CD14-positive monocyte (primary cell): Measurements from ENCODE around the gene STRIP1. TPM values are rescaled to one million over a fixed set of nuclear protein-coding genes. Genes with fewer than 3 reads are reported as not detected.
"Not testable (repeated sequence)": the region's sequence is repeated elsewhere in the genome, so short reads cannot be mapped to it uniquely, and the experiment has no call there.

ENCODE experiments used
- DNase-seq, 3 donors: peaks; one replicate each; pipeline ENCODE4 v3.0.0-alpha.2; 2011 to 2022
- H2AFZ ChIP-seq: 2 replicates; pipeline ENCODE4 v1.6.0; 2012; ENCODE audit warnings: mild to moderate bottlenecking, low read depth, low read length, inconsistent platforms; ENCODE audit not compliant: insufficient read depth, poor library complexity, severe bottlenecking
- H3K27ac ChIP-seq, 2 donors: 1 replicate in 1 of 2; 2 replicates in 1 of 2; pipeline ENCODE4 v1.5.1; 2012 to 2013; ENCODE audit warnings: low read length in 2 of 2, control low read depth in 1 of 2, inconsistent platforms in 1 of 2, low read depth in 1 of 2, mild to moderate bottlenecking in 1 of 2
- H3K27me3 ChIP-seq, 2 donors: one replicate each; pipeline versions ENCODE4 v1.6.0 to v1.6.1; 2011 to 2013; ENCODE audit warnings: low read length in 2 of 2; ENCODE audit not compliant: control insufficient read depth in 2 of 2, insufficient read depth in 2 of 2
- H3K36me3 ChIP-seq, 2 donors: replicated peaks in 1 of 2; 1 replicate in 1 of 2; 2 replicates in 1 of 2; pipeline versions ENCODE4 v1.5.1 to v1.6.1; 2012 to 2013; ENCODE audit warnings: low read length in 2 of 2, control low read depth in 1 of 2, inconsistent platforms in 1 of 2, mild to moderate bottlenecking in 1 of 2; ENCODE audit not compliant: insufficient read depth in 2 of 2, control insufficient read depth in 1 of 2
- H3K4me1 ChIP-seq, 2 donors: 1 replicate in 1 of 2; 2 replicates in 1 of 2; pipeline versions ENCODE4 v1.5.1 to v1.6.1; 2012 to 2013; ENCODE audit warnings: low read length in 2 of 2, control low read depth in 1 of 2, inconsistent platforms in 1 of 2, mild to moderate bottlenecking in 1 of 2, moderate library complexity in 1 of 2; ENCODE audit not compliant: insufficient read depth in 2 of 2, control insufficient read depth in 1 of 2
- H3K4me2 ChIP-seq: replicated peaks from 2 replicates; pipeline ENCODE3; 2012; ENCODE audit warnings: low read length, moderate library complexity, mild to moderate bottlenecking; ENCODE audit not compliant: poor library complexity, severe bottlenecking; ENCODE audit errors: extremely low read depth
- H3K4me3 ChIP-seq, 3 experiments: fragments of 200-600 bp in 1 of 3; sonication (generic) in 1 of 3; replicated peaks in 1 of 3; 1 replicate in 2 of 3; 2 replicates in 1 of 3; pipeline ENCODE4 v1.5.1; 2011 to 2013; ENCODE audit warnings: low read length in 3 of 3, mild to moderate bottlenecking in 3 of 3, control low read depth in 2 of 3, low read depth in 2 of 3, inconsistent platforms in 1 of 3, moderate library complexity in 1 of 3
- H3K79me2 ChIP-seq: 2 replicates; pipeline ENCODE4 v1.6.0; 2012; ENCODE audit warnings: mild to moderate bottlenecking, control low read depth, inconsistent platforms, low read length, moderate library complexity; ENCODE audit not compliant: insufficient read depth
- H3K9ac ChIP-seq: 2 replicates; pipeline ENCODE4 v1.6.0; 2017; ENCODE audit warnings: low read length, mild to moderate bottlenecking; ENCODE audit not compliant: insufficient read depth, poor library complexity, severe bottlenecking
- H3K9me3 ChIP-seq, 2 donors: replicated peaks in 1 of 2; 1 replicate in 1 of 2; 2 replicates in 1 of 2; pipeline versions ENCODE4 v1.5.1 to v1.6.1; 2012 to 2013; ENCODE audit warnings: low read length in 2 of 2, control low read depth in 1 of 2; ENCODE audit not compliant: control insufficient read depth in 1 of 2, insufficient read depth in 1 of 2
- H4K20me1 ChIP-seq: 2 replicates; pipeline ENCODE4 v1.6.0; 2012; ENCODE audit warnings: mild to moderate bottlenecking, low read length, control low read depth, moderate library complexity; ENCODE audit not compliant: insufficient read depth
- H3K27ac Mint-ChIP-seq, 7 donors: one replicate each; pipeline ENCODE4 v1.8.0; 2020; ENCODE audit warnings: mild to moderate bottlenecking in 7 of 7, mixed read lengths in 7 of 7, moderate library complexity in 6 of 7, inconsistent platforms in 2 of 7
- H3K27me3 Mint-ChIP-seq, 3 donors: one replicate each; pipeline ENCODE4 v1.8.0; 2021 to 2022; ENCODE audit warnings: low read depth in 3 of 3, mild to moderate bottlenecking in 3 of 3, mixed read lengths in 3 of 3, moderate library complexity in 3 of 3, inconsistent platforms in 1 of 3
- H3K36me3 Mint-ChIP-seq, 2 donors: one replicate each; pipeline ENCODE4 v1.8.0; 2020; ENCODE audit warnings: mixed read lengths in 2 of 2, inconsistent platforms in 1 of 2, mild to moderate bottlenecking in 1 of 2
- H3K4me1 Mint-ChIP-seq: one replicate; pipeline ENCODE4 v1.8.0; 2020; ENCODE audit warnings: mild to moderate bottlenecking, mixed read lengths
- H3K4me3 Mint-ChIP-seq, 2 donors: one replicate each; pipeline ENCODE4 v1.8.0; 2020; ENCODE audit warnings: mild to moderate bottlenecking in 2 of 2, mixed read lengths in 2 of 2, moderate library complexity in 1 of 2
- H3K9me3 Mint-ChIP-seq, 7 donors: one replicate each; pipeline ENCODE4 v1.8.0; 2020 to 2022; ENCODE audit warnings: mixed read lengths in 7 of 7, mild to moderate bottlenecking in 6 of 7, moderate library complexity in 6 of 7, inconsistent platforms in 2 of 7
- WGBS: methylation state at CpG from one replicate; pipeline ENCODE4 v1.1.5; 2013; ENCODE audit warnings: missing lambda C conversion rate; ENCODE audit not compliant: insufficient coverage; 5-methylcytosine and 5-hydroxymethylcytosine counted together
- intact Hi-C, 2 donors: fragments of 100-400 bp; cut with micrococcal nuclease; formaldehyde crosslinking; loops; one replicate each; pipeline versions ENCODE4 v1.15.0 to v1.15.1; 2023
- polyA plus RNA-seq, 3 donors: library from polyadenylated mRNA; depleted of rRNA in 1 of 3; unstranded in 2 of 3; stranded (reverse) in 1 of 3; fragments of 300-500 nt in 2 of 3; fragments of >200 nt in 1 of 3; fragmentation: Illumina TruSeq in 2 of 3; gene quantifications; 1 replicate in 2 of 3; 2 replicates in 1 of 3; pipeline ENCODE4 v1.2.3, GENCODE V29; 2012 to 2021
- TF ChIP-seq, protein P1 (sequence below): fragments of 200-600 bp; IDR thresholded peaks from one replicate; pipeline ENCODE4 v1.8.0; 2022; ENCODE audit warnings: antibody characterized with exemption, mild to moderate bottlenecking

STRIP1 gene
- polyA plus RNA-seq, 3 donors: 8.9 to 33.6 (median 11.0) TPM

DNA sequence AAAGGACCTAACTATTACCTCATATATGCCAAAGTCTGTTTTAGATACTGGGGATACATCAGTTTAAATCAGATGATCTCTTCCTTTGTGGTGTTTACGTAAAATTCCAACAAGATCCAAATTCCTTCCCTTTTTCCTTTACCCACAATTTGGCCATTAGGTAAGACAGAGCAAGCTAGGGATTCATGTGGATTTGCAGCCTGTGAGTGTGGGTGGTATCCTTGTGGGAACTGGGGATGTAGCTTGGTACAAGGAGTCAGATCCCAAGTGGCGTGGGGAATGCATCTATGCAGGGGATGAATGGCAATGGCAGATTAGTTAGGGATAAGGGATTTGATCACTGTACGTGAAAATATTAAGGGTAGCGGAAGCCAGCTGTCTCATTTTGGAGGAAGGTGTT, 9.8 kb upstream of the STRIP1 start:
- Histone ChIP-seq H3K4me2 (no peak overlapping the region), H3K79me2 (no peaks in the 10 kb centered on the region), H3K36me3 (peaks cover 48 to 56% of the 10 kb centered on the region in 2 donors), H3K27me3 (no peaks in the 10 kb centered on the region), H3K9ac (no peak overlapping the region), H3K27ac (no peak overlapping the region), H3K4me1 (no peaks in the 10 kb centered on the region), H3K9me3 (no peaks in the 10 kb centered on the region), H4K20me1 (no peaks in the 10 kb centered on the region), H3K4me3 (no peak overlapping the region), H2AFZ (no peak overlapping the region)
- Mint-ChIP-seq H3K27ac (peak overlapping the region in 1 of 7 donors; percentile 11), H3K4me1 (no peaks in the 10 kb centered on the region), H3K4me3 (no peak overlapping the region), H3K36me3 (peaks cover 50 to 54% of the 10 kb centered on the region in 2 donors), H3K9me3 (no peaks in the 10 kb centered on the region), H3K27me3 (peaks cover 0 to 2% (median 0%) of the 10 kb centered on the region in 3 donors)
- TF ChIP-seq, protein P1, sequence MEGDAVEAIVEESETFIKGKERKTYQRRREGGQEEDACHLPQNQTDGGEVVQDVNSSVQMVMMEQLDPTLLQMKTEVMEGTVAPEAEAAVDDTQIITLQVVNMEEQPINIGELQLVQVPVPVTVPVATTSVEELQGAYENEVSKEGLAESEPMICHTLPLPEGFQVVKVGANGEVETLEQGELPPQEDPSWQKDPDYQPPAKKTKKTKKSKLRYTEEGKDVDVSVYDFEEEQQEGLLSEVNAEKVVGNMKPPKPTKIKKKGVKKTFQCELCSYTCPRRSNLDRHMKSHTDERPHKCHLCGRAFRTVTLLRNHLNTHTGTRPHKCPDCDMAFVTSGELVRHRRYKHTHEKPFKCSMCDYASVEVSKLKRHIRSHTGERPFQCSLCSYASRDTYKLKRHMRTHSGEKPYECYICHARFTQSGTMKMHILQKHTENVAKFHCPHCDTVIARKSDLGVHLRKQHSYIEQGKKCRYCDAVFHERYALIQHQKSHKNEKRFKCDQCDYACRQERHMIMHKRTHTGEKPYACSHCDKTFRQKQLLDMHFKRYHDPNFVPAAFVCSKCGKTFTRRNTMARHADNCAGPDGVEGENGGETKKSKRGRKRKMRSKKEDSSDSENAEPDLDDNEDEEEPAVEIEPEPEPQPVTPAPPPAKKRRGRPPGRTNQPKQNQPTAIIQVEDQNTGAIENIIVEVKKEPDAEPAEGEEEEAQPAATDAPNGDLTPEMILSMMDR: no peak
- DNase-seq: no peak
- intact Hi-C loops: no loop called here
- 100% methylated on average over 3 of the region's 4 CpGs for WGBS

DNA sequence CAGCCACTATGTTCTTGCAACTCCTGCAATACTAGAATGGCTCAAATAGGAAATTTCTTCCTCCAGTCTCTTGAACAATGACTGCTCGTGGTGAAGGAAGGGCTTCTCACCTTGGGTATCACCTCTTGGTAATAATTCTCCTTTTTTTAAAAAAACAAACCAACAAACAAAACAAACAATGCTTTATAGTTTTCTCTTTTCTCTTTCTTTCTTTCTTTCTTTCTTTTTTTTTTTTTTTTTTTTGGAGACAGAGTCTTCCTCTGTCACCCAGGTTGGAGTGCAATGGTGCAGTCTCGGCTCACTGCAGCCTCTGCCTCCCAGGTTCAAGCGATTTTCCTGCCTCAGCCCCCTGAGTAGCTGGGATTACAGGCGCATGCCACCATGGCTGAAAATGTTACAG, 3.7 kb upstream of the STRIP1 start:
- not testable (repeated sequence) for H4K20me1 ChIP-seq, H3K27ac ChIP-seq, H3K9me3 ChIP-seq, DNase-seq, H3K36me3 ChIP-seq, H3K27me3 Mint-ChIP-seq, H3K36me3 Mint-ChIP-seq, H3K9ac ChIP-seq, H3K27me3 ChIP-seq, H3K9me3 Mint-ChIP-seq
- peaks cover 14 to 29% of the 10 kb centered on the region in 2 donors for H3K4me1 ChIP-seq
- peak overlapping the region in 1 of 3 experiments; percentile 36 for H3K4me3 ChIP-seq
- H3K79me2 ChIP-seq: peaks cover 12% of the 10 kb centered on the region
- Mint-ChIP-seq H3K4me3 (peak overlapping the region; percentile 75 to 84), H3K27ac (peak overlapping the region in 2 of 7 donors; percentile 67 to 70), H3K4me1 (peaks cover 28% of the 10 kb centered on the region)
- H3K4me2 ChIP-seq: peak overlapping the region; percentile 37
- peak overlapping the region; percentile 61 for H2AFZ ChIP-seq
- intact Hi-C loops: loop anchor here in 1 of 2 donors (10.0 kb wide), 2 partner anchors 374 to 606 kb away; partner anchors contain the start of genes LAMTOR5 and PSMA5
- WGBS: 93% methylated on average over 3 of the region's 4 CpGs
